ENCODE data around the gene XAB2. TPM values are rescaled to one million over a fixed set of nuclear protein-coding genes. Genes with fewer than 3 reads are reported as not detected.

Gene XAB2
- total RNA-seq, 1 donor from 2014 or later, result 24.4 TPM

DNA sequence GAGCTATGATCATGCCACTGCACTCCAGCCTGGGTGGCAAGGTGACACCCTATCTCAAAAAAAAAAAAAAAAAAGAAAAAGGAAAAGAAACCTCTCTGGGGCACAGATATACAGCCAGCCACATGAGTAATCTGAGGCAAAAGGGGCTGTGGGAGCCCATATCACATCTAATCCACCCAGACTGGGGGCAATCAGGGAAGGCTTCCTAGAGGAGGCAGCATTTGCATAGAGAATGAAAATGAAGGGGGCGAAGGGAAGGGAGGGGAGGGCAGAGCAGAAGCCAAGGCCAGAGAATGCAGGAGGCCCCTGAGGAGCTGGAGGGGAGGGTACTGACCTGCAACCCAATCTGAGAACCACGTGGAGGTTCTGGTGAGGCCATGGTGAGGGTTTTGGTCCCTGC, 20.8 kb upstream of the XAB2 start:
- intact Hi-C loops (cut with micrococcal nuclease), result no loop called here
- peaks cover 9% of the 10 kb centered on the region for H3K4me1 ChIP-seq
- peaks cover 25% of the 10 kb centered on the region for H3K27me3 ChIP-seq (ENCODE audit: low read depth)
- H3K4me3 ChIP-seq, result no peak overlapping the region
- no peak for DNase-seq
- TF ChIP-seq, protein P1, sequence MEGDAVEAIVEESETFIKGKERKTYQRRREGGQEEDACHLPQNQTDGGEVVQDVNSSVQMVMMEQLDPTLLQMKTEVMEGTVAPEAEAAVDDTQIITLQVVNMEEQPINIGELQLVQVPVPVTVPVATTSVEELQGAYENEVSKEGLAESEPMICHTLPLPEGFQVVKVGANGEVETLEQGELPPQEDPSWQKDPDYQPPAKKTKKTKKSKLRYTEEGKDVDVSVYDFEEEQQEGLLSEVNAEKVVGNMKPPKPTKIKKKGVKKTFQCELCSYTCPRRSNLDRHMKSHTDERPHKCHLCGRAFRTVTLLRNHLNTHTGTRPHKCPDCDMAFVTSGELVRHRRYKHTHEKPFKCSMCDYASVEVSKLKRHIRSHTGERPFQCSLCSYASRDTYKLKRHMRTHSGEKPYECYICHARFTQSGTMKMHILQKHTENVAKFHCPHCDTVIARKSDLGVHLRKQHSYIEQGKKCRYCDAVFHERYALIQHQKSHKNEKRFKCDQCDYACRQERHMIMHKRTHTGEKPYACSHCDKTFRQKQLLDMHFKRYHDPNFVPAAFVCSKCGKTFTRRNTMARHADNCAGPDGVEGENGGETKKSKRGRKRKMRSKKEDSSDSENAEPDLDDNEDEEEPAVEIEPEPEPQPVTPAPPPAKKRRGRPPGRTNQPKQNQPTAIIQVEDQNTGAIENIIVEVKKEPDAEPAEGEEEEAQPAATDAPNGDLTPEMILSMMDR (IDR thresholded peaks at IDR 0.05; ENCODE audit: borderline replicate concordance), result no peak
- no peak overlapping the region for H3K27ac ChIP-seq (replicated peaks)
- no peaks in the 10 kb centered on the region for H3K36me3 ChIP-seq
- no peaks in the 10 kb centered on the region for H3K9me3 ChIP-seq (replicated peaks)

- Histone ChIP-seq H3K4me1 (peaks cover 9% of the 10 kb centered on the region), H3K9me3 (replicated peaks) (no peaks in the 10 kb centered on the region), H3K27me3 (ENCODE audit: low read depth) (peaks cover 32% of the 10 kb centered on the region), H3K27ac (replicated peaks) (no peak overlapping the region), H3K36me3 (no peaks in the 10 kb centered on the region), H3K4me3 (no peak overlapping the region)
- intact Hi-C loops (cut with micrococcal nuclease), result no loop called here
- DNase-seq, result no peak
- TF ChIP-seq, protein P1 (IDR thresholded peaks at IDR 0.05; ENCODE audit: borderline replicate concordance), result no peak
These were observed 19.1 kb upstream of the XAB2 start for GRCh38 chr19:7648265-7649014.

DNA sequence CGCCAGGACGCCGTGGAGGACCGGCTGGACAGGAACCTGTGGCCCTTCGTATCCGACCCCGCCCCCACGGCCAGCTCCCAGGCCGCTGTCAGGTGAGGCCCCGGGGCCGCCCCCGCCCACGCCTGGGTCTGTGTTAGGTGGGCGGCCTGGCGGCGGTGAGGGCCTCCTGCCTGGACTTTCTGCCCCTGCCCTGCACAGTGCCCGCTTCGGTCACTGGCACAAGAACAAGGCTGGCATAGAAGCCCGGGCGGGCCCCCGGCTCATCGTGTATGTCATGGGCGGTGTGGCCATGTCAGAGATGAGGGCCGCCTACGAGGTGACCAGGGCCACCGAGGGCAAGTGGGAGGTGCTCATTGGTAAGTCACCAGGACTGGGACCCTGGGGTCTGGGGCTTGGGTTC, 17.8 kb upstream of the XAB2 start:
- peaks cover 34% of the 10 kb centered on the region for H3K27me3 ChIP-seq (ENCODE audit: low read depth)
- H3K4me3 ChIP-seq, result no peak overlapping the region

DNA sequence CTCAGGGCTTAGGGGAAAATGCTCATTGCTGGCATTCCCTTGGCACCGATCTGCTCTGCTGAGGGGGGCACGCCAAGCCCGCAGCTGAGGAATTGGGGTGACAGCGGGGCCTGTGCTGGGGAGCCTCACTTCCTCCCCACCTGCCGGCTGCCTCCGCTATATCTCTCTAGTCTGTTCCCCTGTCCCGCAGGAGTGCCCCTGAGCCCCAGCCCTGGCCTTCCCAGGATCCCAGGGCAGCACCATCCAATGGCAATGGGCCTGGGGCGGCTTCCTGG, 17.0 kb upstream of the XAB2 start:
- intact Hi-C loops (cut with micrococcal nuclease), result no loop called here
- peaks cover 5% of the 10 kb centered on the region for H3K4me1 ChIP-seq
- no peaks in the 10 kb centered on the region for H3K36me3 ChIP-seq
- H3K9me3 ChIP-seq (replicated peaks), result no peaks in the 10 kb centered on the region
- no peak overlapping the region for H3K27ac ChIP-seq (replicated peaks)
- DNase-seq, result no peak
- TF ChIP-seq, protein P1 (IDR thresholded peaks at IDR 0.05; ENCODE audit: borderline replicate concordance), result no peak
- H3K4me3 ChIP-seq, result no peak overlapping the region
- H3K27me3 ChIP-seq (ENCODE audit: low read depth), result peaks cover 34% of the 10 kb centered on the region

More for the DNA sequence above, 17.8 kb upstream of the XAB2 start:
- no peak overlapping the region for H3K27ac ChIP-seq (replicated peaks)
- TF ChIP-seq, protein P1 (IDR thresholded peaks at IDR 0.05; ENCODE audit: borderline replicate concordance), result no peak
- peaks cover 6% of the 10 kb centered on the region for H3K4me1 ChIP-seq
- H3K9me3 ChIP-seq (replicated peaks), result no peaks in the 10 kb centered on the region
- no peaks in the 10 kb centered on the region for H3K36me3 ChIP-seq
- intact Hi-C loops (cut with micrococcal nuclease), result no loop called here
- no peak for DNase-seq

DNA sequence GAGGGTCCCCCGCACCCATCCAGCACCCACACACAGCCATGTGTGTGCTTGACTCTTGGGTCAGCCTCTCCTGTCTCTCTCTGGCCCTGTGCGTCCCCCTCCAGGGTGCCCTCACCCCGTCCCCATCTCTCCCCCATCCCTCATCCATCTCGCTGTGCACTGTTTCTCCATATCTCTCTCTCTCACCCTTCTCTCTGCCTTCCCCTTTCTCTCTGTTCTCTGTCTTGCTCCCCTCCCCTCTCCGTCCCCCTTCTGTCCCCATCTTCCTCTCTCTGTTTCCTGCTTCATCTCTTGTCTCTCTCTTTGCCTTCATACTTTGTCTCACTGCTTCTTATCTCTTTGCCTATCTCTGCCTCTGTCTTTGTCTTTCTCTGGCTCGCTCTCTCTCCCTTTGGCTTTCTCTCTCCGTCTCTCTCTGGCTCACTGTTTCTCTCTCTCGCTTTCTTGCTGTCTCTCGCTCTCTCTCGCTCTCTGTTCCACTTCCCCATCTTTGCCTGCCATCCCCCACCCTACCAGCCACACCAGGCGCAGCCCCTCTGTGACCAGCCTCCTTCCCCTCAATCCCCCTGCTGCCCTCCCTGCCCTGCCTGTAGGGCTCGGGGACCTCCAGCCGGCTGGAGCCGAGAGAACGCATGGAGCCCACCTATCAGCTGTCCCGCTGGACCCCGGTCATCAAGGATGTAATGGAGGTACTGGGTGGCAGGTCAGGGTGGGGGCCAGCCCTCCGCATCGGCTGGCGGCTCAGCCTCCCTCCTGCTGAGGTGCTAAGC, 16.5 kb upstream of the XAB2 start:
- DNase-seq, result no peak
- Histone ChIP-seq H3K4me1 (peaks cover 5% of the 10 kb centered on the region), H3K4me3 (no peak overlapping the region), H3K27me3 (ENCODE audit: low read depth) (peaks cover 29% of the 10 kb centered on the region), H3K9me3 (replicated peaks) (no peaks in the 10 kb centered on the region), H3K36me3 (no peaks in the 10 kb centered on the region), H3K27ac (replicated peaks) (no peak overlapping the region)
- intact Hi-C loops (cut with micrococcal nuclease), result no loop called here
- TF ChIP-seq, protein P1 (IDR thresholded peaks at IDR 0.05; ENCODE audit: borderline replicate concordance), result no peak
